Muscle layer of colon (tissue), 2 donors: ENCODE measurements around the gene NIPSNAP2.
"Not testable (repeated sequence)": the region's sequence is repeated elsewhere in the genome, so short reads cannot be mapped to it uniquely, and the experiment has no call there.

Experiments
- H3K27ac ChIP-seq: one replicate; pipeline ENCODE4 v1.7.0; 2013; ENCODE audit warnings: low read depth, mild to moderate bottlenecking, low read length, moderate library complexity
- H3K27me3 ChIP-seq, 2 donors: one replicate each; pipeline ENCODE4 v1.7.0; 2013; ENCODE audit warnings: low read length in 2 of 2, mild to moderate bottlenecking in 2 of 2; ENCODE audit not compliant: insufficient read depth in 2 of 2, control insufficient read depth in 1 of 2
- H3K36me3 ChIP-seq: one replicate; pipeline ENCODE4 v1.7.0; 2013; ENCODE audit warnings: mild to moderate bottlenecking, low read length; ENCODE audit not compliant: insufficient read depth
- H3K4me1 ChIP-seq: one replicate; pipeline ENCODE4 v1.7.0; 2013; ENCODE audit warnings: mild to moderate bottlenecking, low read length; ENCODE audit not compliant: insufficient read depth
- H3K4me3 ChIP-seq, 2 donors: one replicate each; pipeline ENCODE4 v1.7.0; 2013; ENCODE audit warnings: low read length in 2 of 2, low read depth in 1 of 2, mild to moderate bottlenecking in 1 of 2, moderate library complexity in 1 of 2
- H3K9ac ChIP-seq: one replicate; pipeline ENCODE4 v1.7.0; 2013; ENCODE audit warnings: low read length
- H3K9me3 ChIP-seq: one replicate; pipeline ENCODE4 v1.7.0; 2013; ENCODE audit warnings: mild to moderate bottlenecking, low read length
- donor health status: abdominal sarcoma.
- donor health status: Adenocarcinoma of cecum.

NIPSNAP2 gene

DNA sequence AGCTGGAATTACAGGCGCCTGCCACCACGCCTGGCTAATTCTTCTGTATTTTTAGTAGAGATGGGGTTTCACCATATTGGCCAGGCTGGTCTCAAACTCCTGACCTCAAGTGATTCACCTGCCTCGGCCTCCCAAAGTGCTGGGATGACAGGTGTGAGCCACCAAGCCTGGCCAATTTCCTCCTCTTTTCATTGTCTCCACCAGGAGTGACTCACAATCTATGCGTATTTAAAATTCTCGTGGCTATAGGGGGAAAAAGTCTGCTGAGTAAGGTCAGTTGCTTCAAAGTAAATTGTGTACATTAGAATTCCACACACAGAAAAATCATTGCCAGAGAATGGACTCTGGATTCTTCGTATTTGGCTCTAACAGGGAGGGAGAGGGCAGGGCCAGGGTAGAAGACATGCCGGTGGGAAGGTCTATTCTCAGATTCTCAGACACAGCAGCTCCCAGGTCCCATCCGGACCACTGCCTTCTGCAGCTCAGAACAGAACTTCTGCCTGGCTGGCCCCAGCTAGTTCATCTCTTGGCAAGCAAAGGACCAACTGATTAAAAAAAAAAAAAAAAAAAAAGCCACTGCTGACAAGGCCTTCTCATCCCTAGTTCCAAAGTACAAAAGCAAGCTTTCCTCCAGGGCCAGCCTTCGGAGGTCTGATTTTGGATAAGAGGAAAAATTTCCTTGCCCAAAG is 64.7 kb downstream of the NIPSNAP2 start:
- Histone ChIP-seq H3K36me3 (no peaks in the 10 kb centered on the region), H3K9ac (no peak overlapping the region), H3K9me3 (no peaks in the 10 kb centered on the region), H3K4me1 (no peaks in the 10 kb centered on the region), H3K27me3 (no peaks in the 10 kb centered on the region), H3K27ac (no peak overlapping the region), H3K4me3 (no peak overlapping the region)

DNA sequence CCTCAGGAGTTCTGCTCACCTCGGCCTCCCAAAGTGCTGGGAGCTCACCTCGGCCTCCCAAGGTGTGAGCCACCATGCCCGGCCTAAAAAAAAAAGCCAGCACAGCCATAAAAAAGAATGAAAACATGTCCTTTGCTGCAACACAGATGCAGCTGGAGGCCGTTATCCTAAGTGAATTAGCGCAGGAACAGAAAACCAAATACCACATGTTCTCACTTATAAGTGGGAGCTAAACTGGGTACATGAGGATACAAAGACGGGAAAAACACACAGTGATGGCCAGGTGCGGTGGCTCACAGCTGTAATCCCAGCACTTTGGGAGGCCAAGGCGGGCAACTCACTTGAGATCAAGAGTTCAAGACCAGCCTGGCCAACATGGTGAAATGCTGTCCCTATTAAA is 66.0 kb downstream of the NIPSNAP2 start:
- Histone ChIP-seq H3K27me3 (no peaks in the 10 kb centered on the region), H3K9me3 (no peaks in the 10 kb centered on the region), H3K4me3 (no peak overlapping the region), H3K27ac (no peak overlapping the region), H3K9ac (no peak overlapping the region), H3K4me1 (no peaks in the 10 kb centered on the region), H3K36me3 (no peaks in the 10 kb centered on the region)

DNA sequence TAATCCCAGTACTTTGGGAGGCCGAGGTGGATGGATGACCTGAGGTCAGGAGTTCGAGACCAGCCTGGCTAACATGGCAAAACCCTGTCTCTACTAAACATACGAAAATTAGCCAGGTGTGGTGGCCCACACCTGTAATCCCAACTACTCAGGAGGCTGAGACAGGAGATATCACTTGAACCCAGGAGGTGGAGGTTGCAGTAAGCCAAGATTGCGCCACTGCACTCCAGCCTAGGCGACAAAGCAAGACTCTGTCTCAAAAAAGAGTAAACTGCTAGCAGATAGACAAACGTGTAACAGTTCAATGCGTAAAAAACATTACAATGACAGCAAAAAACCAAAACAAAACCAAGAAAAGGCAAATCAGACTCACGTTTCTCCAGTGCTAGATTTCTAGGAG is 67.2 kb downstream of the NIPSNAP2 start:
- not testable (repeated sequence) for H3K27ac ChIP-seq, H3K36me3 ChIP-seq, H3K4me3 ChIP-seq, H3K27me3 ChIP-seq, H3K4me1 ChIP-seq, H3K9me3 ChIP-seq, H3K9ac ChIP-seq

DNA sequence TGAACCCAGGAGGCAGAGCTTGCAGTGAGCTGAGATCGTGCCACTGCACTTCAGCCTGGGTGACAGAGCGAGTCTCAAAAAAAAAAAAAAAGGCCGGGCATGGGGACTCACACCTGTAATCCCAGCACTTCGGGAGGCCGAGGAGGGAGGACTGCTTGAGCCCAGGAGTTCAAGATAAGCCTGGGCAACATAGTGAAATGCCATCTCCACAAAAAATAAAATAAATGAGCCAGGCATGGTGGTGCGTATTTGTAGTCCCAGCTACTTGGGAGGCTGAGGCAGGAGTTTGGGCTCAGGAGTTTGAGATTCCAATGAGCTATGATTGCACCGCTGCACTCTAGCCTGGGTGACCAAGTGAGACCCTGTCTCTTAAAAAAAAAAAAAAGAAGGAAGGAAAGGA is 68.2 kb downstream of the NIPSNAP2 start:
- not testable (repeated sequence) for H3K4me3 ChIP-seq, H3K9ac ChIP-seq, H3K27me3 ChIP-seq, H3K9me3 ChIP-seq, H3K36me3 ChIP-seq, H3K4me1 ChIP-seq, H3K27ac ChIP-seq

DNA sequence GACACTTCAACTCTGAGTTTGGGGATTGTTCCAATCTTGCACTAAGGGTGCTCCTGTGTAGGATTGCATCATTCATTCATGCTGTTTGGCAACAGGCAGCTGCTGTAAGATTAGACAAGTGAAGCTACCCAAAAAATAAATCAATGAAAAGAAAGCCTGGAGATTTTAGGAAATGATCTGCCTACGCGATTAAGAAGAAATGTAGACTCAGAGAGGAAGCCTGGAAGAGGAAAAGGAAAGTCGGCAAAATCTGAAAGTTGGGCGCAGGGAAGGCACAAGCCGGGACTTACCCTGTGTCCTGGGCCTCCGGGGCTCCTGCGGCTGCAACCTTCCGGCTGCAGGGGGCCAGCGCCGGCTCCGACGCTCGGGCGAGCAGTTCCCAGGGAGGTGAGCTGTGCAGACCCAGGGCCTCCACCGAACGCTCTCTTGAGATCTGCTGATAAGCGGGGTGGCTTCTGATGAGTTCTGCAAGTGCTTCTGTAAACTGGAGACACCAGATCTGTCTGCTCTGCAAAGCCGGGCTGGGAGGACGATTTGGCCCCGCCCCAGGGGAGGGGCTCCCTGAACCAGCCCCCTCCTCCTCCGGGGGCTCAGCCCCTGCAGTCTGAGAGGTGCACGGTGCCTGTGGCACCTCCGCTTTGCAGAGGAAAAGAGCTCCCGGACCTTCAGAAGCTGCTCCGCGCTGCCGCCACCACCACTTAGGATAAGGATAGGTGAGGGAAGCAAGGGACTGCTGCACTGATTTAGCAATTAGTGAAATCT is 69.5 kb downstream of the NIPSNAP2 start:
- peak overlapping the region; percentile 70 to 96 for H3K4me3 ChIP-seq
- no peak overlapping the region for H3K9ac ChIP-seq
- no peaks in the 10 kb centered on the region for H3K9me3 ChIP-seq
- H3K27ac ChIP-seq = peak overlapping the region; percentile 67
- H3K27me3 ChIP-seq = no peaks in the 10 kb centered on the region
- H3K4me1 ChIP-seq = no peaks in the 10 kb centered on the region
- H3K36me3 ChIP-seq = no peaks in the 10 kb centered on the region

DNA sequence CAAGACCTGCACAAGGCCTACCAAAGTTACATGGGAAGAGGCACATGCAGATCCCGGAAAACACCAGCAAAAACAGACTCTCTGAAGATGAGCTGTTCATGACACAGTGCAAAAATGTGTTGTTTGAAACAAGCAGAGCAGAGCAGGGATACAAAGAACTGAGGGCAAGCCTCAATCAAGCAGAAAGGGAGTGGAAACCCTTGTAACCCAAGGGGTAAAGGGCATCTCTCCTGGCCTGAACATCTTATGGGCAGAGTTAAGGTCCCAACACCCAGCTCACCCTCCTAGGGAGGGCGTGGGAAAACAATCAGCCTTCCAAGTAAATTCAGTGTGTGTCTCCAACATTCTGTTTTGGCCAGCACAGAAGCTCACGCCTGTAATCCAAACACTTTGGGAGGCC is 76.3 kb downstream of the NIPSNAP2 start:
- no peak overlapping the region for H3K4me3 ChIP-seq
- no peak overlapping the region for H3K27ac ChIP-seq
- no peak overlapping the region for H3K9ac ChIP-seq
- no peaks in the 10 kb centered on the region for H3K9me3 ChIP-seq
- H3K36me3 ChIP-seq = no peaks in the 10 kb centered on the region
- H3K4me1 ChIP-seq = no peaks in the 10 kb centered on the region
- H3K27me3 ChIP-seq = no peaks in the 10 kb centered on the region

DNA sequence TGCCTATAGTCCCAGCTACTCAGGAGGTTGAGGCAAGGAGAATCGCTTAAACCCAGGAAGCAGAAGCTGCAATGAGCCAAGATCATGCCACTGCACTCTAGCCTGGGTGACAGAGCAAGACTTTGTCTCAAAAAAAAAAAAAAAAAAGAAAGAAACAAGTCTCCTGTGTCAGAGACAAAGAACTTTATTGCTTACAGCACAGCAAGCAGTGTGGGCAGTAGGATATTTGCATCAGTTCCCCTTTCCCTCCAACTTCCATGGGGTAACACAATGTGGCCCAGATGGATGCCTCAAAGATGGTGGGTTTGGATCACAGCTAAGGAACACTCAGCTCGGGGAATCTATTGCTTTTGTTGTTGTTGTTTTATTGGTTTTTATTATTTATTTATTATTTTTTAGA is 81.4 kb downstream of the NIPSNAP2 start:
- not testable (repeated sequence) for H3K27ac ChIP-seq, H3K4me3 ChIP-seq
- H3K4me1 ChIP-seq = peaks cover 20% of the 10 kb centered on the region

DNA sequence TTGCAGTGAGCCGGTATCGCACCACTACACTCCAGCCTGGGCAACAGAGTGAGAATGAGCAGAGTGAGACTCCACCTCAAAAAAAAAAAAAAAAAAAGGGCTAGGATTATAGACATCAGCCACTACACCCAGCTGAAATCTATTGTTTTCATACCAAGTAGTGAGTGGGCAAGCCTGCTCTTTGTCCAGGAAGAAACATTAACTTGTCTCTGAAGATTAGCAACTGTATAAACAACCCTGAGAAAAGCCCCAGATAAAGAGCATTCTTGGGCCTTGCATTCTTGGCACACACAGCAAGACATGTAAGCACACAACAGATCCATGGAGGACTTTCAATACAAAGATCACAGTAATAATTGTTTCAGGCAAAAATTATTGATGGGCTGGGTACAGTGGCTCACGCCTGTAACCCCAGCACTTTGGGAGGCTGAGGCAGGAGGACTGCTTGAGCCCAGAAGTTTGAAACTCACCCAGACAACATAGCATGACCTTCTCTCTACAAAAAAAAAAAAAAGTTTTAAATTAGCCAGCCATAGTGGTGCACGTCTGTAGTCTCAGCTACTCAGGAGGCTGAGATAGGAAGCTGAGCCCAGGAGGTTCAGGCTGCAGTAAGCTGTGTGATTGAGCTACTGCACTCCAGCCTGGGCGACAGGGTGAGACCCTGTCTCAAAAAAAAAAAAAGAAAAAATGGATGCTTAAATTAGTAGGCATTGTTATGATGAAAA is 82.5 kb downstream of the NIPSNAP2 start:
- peaks cover 20% of the 10 kb centered on the region for H3K4me1 ChIP-seq
- no peaks in the 10 kb centered on the region for H3K36me3 ChIP-seq
- peak overlapping the region; percentile 82 for H3K27ac ChIP-seq
- H3K27me3 ChIP-seq = no peaks in the 10 kb centered on the region
- no peak overlapping the region for H3K9ac ChIP-seq
- no peak overlapping the region for H3K4me3 ChIP-seq
- no peaks in the 10 kb centered on the region for H3K9me3 ChIP-seq

More for the DNA sequence above, 81.4 kb downstream of the NIPSNAP2 start:
- H3K9ac ChIP-seq, H3K36me3 ChIP-seq, H3K9me3 ChIP-seq, H3K27me3 ChIP-seq: not testable (repeated sequence)

DNA sequence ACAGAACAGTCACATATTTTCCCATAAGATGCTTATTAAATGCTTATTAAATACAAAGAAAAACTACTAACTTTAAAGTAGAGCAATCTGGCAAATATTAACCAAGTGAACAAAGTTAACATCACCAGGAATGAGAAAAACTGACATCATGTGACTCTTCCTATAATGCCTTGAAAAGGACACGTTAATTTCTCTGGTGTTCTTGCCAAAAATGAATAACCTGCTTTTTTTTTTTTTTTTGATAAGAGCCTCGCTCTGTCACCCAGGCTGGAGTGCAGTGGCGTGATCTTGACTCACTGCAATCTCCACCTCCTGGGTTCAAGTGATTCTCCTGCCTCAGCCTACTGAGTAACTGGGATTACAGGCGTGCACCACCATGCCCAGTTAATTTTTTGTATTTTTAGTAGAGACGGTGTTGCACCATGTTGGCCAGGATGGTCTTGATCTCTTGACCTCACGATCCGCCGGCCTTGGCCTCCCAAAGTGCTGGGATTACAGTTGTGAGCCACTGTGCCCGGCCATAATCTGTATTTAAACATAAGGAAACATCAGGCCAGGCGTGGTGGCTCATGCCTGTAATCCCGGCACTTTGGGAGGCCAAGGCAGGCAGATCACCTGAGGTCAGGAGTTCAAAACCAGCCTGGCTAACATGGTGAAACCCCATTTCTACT is 83.2 kb downstream of the NIPSNAP2 start:
- H3K27me3 ChIP-seq, H3K36me3 ChIP-seq, H3K4me3 ChIP-seq, H3K9me3 ChIP-seq, H3K9ac ChIP-seq: not testable (repeated sequence)
- Histone ChIP-seq H3K27ac (peak overlapping the region; percentile 82), H3K4me1 (peaks cover 25% of the 10 kb centered on the region)

DNA sequence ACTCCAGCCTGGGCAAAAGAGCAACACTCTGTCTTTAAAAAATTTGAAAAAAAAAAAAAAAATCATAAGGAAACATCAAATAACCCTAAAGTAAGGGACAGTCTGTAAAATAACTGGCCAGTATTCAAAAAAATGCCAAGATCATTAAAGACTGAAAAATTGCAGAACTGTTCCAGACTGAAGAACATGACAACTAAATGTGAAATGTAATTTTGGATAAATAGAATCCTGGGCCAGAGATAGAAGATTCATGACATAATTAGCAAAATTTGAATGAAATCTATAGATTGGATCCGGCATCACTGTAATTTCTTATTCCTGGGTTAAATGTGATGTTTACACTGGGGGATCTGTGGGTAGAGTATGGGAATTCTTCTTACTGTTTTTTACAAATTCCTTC is 83.9 kb downstream of the NIPSNAP2 start:
- Histone ChIP-seq H3K4me3 (no peak overlapping the region), H3K36me3 (peaks cover 4% of the 10 kb centered on the region), H3K27ac (no peak overlapping the region), H3K4me1 (peaks cover 31% of the 10 kb centered on the region), H3K9ac (no peak overlapping the region), H3K9me3 (no peaks in the 10 kb centered on the region), H3K27me3 (no peaks in the 10 kb centered on the region)

DNA sequence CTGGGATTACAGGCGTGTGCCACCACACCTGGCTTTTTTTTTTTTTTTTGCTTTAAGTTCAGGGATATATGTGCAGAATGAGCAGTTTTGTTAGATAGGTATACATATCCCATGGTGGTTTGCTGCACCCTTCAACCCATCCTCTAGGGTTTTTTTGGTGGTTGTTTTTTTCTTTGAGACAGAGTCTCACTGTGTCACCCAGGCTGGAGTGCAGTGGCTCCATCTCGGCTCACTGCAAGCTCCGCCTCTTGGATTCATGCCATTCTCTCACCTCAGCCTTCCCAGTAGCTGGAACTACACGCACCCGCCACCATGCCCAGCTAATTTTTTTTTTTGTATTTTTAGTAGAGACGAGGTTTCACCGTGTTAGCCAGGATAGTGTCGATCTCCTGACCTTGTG is 84.4 kb downstream of the NIPSNAP2 start:
- not testable (repeated sequence) for H3K27ac ChIP-seq, H3K27me3 ChIP-seq, H3K4me3 ChIP-seq, H3K9ac ChIP-seq, H3K9me3 ChIP-seq, H3K36me3 ChIP-seq
- H3K4me1 ChIP-seq = peaks cover 33% of the 10 kb centered on the region
